Measurements from ENCODE around the gene FBXW5.

The FBXW5 gene

DNA sequence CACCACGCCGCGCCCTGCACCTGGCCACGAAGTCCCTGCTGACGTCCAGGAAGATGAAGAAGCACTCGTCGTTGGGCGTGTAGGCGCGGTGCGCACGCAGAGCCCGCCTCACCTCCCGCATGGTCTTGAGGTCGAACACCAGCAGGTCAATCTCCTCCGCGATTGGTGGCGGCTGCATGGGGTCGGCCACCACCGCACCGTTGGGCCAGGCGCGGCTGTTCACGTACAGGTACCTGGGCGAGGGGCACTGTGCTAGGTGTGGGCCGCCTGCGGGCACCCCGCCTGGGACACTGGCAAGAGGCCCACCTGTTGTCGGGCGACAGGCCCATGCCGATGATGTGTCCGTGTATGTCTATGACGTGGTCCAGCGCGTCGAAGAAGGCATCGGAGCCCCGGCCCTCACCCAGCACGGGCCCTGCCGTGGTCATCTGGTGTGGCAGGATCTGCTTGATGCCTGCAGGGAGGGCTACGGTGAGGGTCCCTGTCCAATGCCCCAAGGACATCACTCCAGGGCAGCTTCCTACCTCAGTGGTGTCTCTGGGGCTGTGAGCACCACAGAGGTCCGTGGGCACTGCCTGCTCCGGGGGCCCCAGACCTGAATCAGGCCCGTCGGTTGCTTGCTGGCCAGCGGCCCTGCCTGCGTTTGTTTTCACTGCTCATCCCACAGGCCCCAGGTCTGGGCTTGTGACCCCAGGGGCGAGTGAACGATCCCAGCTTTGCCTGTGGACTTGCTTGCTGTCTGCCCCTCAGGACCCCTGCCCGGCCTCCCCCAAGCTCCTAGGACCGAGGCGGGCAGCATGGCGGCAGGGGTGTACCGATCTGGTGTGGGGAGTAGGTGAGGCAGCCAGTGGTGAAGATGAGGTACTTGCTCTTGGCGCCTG, 3.1 kb downstream of the FBXW5 start:
- Mint-ChIP-seq H3K9me3 (no peaks in the 10 kb centered on the region), H3K4me1 (no peaks in the 10 kb centered on the region), H3K4me3 (no peak overlapping the region), H3K27ac (no peak overlapping the region), H3K36me3 (ENCODE audit: low read depth) (peaks cover 25% of the 10 kb centered on the region), H3K27me3 (ENCODE audit: low read depth) (no peaks in the 10 kb centered on the region)
- TF ChIP-seq, protein P1, sequence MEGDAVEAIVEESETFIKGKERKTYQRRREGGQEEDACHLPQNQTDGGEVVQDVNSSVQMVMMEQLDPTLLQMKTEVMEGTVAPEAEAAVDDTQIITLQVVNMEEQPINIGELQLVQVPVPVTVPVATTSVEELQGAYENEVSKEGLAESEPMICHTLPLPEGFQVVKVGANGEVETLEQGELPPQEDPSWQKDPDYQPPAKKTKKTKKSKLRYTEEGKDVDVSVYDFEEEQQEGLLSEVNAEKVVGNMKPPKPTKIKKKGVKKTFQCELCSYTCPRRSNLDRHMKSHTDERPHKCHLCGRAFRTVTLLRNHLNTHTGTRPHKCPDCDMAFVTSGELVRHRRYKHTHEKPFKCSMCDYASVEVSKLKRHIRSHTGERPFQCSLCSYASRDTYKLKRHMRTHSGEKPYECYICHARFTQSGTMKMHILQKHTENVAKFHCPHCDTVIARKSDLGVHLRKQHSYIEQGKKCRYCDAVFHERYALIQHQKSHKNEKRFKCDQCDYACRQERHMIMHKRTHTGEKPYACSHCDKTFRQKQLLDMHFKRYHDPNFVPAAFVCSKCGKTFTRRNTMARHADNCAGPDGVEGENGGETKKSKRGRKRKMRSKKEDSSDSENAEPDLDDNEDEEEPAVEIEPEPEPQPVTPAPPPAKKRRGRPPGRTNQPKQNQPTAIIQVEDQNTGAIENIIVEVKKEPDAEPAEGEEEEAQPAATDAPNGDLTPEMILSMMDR (IDR thresholded peaks at IDR 0.05; ENCODE audit: unreplicated experiment in 3 of 3) = no peak

DNA sequence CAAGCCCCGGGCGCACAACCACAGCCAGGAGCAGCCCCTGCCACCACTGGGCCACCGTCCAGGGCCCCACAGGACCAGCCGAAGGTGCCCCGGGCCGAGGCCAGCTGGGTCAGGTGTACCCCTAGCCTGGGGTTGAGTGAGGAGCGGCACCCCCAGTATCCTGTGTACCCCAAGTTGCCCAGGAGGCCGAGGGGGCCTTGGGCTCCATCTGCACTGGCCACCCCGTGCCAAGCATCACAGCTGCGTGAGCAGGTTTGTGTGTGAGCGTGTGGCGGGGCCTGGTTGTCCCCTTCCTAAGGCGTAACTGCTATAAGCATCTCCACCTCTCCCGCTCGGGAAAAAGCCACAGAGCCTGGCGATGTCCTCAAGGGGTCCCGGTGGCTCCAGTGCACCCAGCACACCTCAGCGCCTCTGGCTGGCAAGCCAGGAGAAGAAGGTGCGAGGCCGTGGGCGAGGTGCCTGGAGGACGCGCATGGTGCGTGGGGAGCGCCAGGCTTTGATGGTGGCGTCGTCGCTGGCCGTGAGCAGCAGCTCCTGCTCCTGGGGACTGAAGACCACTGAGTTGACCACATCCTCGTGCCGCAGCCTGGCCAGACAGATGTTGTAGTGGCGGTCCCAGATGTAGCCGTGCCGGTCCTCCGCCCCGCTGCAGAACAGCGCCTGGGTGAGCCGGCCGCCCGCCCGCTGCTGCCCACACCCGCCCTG, 3.9 kb downstream of the FBXW5 start:
- Mint-ChIP-seq H3K27me3 (ENCODE audit: low read depth) (no peaks in the 10 kb centered on the region), H3K9me3 (no peaks in the 10 kb centered on the region), H3K27ac (no peak overlapping the region), H3K4me1 (no peaks in the 10 kb centered on the region), H3K36me3 (ENCODE audit: low read depth) (peaks cover 28% of the 10 kb centered on the region), H3K4me3 (no peak overlapping the region)
- TF ChIP-seq, protein P1 (IDR thresholded peaks at IDR 0.05; ENCODE audit: unreplicated experiment in 3 of 3) = no peak

DNA sequence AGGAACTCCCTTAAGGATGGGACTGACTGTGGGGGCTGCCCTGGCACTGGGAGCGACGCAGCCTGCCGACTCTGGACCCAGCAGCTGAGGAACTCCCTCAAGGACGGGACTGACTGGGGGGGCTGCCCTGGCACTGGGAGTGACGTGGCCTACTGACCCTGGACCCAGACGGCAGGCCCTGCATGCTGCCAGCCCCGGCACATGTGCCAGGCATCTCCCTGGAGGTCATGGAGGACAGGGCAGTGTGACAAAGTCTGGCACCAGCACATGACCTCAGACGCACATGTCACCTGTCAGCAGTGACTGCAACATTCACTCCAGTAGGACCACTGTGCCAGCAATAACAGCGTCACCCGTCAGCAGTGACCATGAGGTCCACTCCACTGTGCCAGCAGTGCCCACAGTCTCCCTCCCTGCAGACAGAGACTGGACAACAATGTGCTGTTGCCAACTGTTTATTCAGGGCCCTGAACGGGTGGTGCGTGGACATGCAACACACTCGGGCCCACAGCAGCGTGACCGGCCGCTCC, 4.5 kb downstream of the FBXW5 start:
- no peak overlapping the region for H3K27ac Mint-ChIP-seq
- peaks cover 30% of the 10 kb centered on the region for H3K36me3 Mint-ChIP-seq (ENCODE audit: low read depth)
- no peak overlapping the region for H3K4me3 Mint-ChIP-seq
- no peaks in the 10 kb centered on the region for H3K4me1 Mint-ChIP-seq
- H3K9me3 Mint-ChIP-seq = no peaks in the 10 kb centered on the region
- H3K27me3 Mint-ChIP-seq (ENCODE audit: low read depth) = no peaks in the 10 kb centered on the region
- TF ChIP-seq, protein P1 (IDR thresholded peaks at IDR 0.05; ENCODE audit: unreplicated experiment in 3 of 3) = no peak

GRCh38 chr9:136939431-136939995, 5.0 kb downstream of the FBXW5 start:
- peak overlapping the region in 1 of 3 experiments; percentile 16 for H3K4me3 Mint-ChIP-seq
- TF ChIP-seq, protein P1 (IDR thresholded peaks at IDR 0.05; ENCODE audit: unreplicated experiment in 3 of 3) = no peak
- no peaks in the 10 kb centered on the region for H3K9me3 Mint-ChIP-seq
- peaks cover 34% of the 10 kb centered on the region for H3K36me3 Mint-ChIP-seq (ENCODE audit: low read depth)
- H3K4me1 Mint-ChIP-seq = no peaks in the 10 kb centered on the region
- H3K27me3 Mint-ChIP-seq (ENCODE audit: low read depth) = no peaks in the 10 kb centered on the region
- H3K27ac Mint-ChIP-seq = no peak overlapping the region

DNA sequence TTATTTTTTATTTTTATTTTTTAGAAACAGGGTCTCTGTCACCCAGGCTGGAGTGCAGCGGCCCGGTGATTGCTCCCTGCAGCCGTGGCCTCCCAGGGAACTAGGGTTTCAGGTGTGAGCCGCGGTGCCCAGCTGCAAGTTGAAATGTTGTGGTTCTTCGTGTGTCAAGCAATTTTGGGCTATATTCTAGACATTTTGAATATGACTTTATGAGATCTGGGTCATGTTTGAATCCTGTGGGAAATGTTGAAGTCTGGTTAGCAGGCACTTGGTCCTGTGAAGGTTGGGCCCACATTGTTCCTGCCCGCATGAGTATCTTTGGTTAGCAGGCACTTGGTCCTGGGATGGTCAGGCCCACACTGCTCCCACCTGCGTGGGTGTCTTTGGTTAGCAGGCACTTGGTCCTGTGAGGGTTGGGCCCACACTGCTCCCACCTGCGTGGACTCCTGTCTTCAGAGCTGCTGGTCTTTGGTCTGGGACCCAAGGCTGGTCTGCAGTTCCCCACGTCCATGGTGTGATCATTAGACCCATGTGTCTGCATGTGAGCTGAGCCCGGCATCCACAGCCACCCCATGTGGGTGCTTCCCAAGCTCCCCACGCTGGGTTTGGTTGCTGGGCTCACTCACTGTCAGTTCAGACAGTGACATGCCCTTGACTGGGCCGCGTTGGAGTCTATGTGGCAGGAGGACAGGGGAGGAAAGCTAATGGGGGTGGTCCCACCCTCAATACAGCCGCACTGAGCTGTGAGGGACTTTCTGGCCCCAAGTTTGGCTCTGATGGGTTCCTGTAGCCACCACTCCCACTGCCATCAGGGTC, 7.1 kb downstream of the FBXW5 start:
- Mint-ChIP-seq H3K36me3 (ENCODE audit: low read depth) (peaks cover 50% of the 10 kb centered on the region), H3K4me1 (no peaks in the 10 kb centered on the region), H3K27ac (no peak overlapping the region), H3K27me3 (ENCODE audit: low read depth) (no peaks in the 10 kb centered on the region), H3K9me3 (peaks cover 3% of the 10 kb centered on the region), H3K4me3 (no peak overlapping the region)
- TF ChIP-seq, protein P1 (IDR thresholded peaks at IDR 0.05; ENCODE audit: unreplicated experiment in 3 of 3) = no peak
